SU-DHL-6 (cell line): Measurements from ENCODE around the gene CCDC63.

Source experiments
- H2AFZ ChIP-seq: fragments of 200-600 bp; sonication (generic); 2 replicates; pipeline ENCODE4 v1.6.1; 2014; ENCODE audit warnings: low read depth, mild to moderate bottlenecking, moderate library complexity, mixed read lengths, antibody characterized with exemption, low read length; ENCODE audit not compliant: severe bottlenecking
- H3F3A ChIP-seq: fragments of 200-600 bp; shearing (Covaris generic); 2 replicates; pipeline ENCODE4 v1.6.0; 2016; ENCODE audit warnings: antibody characterized with exemption, mild to moderate bottlenecking; ENCODE audit not compliant: insufficient read depth
- H3K27ac ChIP-seq: fragments of 200-600 bp; sonication (generic); 2 replicates; pipeline ENCODE4 v1.5.1; 2016; ENCODE audit warnings: low read depth, mild to moderate bottlenecking, low read length, moderate library complexity, mixed read lengths
- H3K27me3 ChIP-seq: fragments of 200-600 bp; sonication (generic), shearing (Covaris generic); 2 replicates; pipeline ENCODE4 v1.6.0; 2014; ENCODE audit warnings: mild to moderate bottlenecking, low read length
- H3K36me3 ChIP-seq: fragments of 200-600 bp; sonication (generic); 2 replicates; pipeline ENCODE4 v1.6.1; 2014; ENCODE audit warnings: mild to moderate bottlenecking, low read length, mixed read lengths
- H3K4me2 ChIP-seq: fragments of 300-600, 200-600 bp; shearing (Covaris generic), sonication (generic); 2 replicates; pipeline ENCODE4 v1.6.0; 2014; ENCODE audit warnings: low read length, low read depth, mild to moderate bottlenecking; ENCODE audit not compliant: poor library complexity, severe bottlenecking
- H3K4me3 ChIP-seq: fragments of 200-600 bp; sonication (generic); 2 replicates; pipeline ENCODE4 v1.5.1; 2014; ENCODE audit warnings: antibody characterized with exemption, low read length, mild to moderate bottlenecking, mixed read lengths; ENCODE audit not compliant: insufficient read depth, poor library complexity, severe bottlenecking
- H3K79me2 ChIP-seq: fragments of 200-600 bp; sonication (generic); 2 replicates; pipeline ENCODE4 v1.6.1; 2014; ENCODE audit warnings: mild to moderate bottlenecking, low read length, moderate library complexity; ENCODE audit not compliant: insufficient read depth
- H3K9ac ChIP-seq: fragments of 200-600 bp; sonication (generic); 2 replicates; pipeline ENCODE4 v1.7.0; 2014; ENCODE audit warnings: mild to moderate bottlenecking, low read length
- H3K9me2 ChIP-seq: fragments of 200-600 bp; sonication (generic); replicated peaks from 2 replicates; pipeline ENCODE4 v1.6.1; 2014; ENCODE audit warnings: low read length; ENCODE audit not compliant: insufficient read depth
- H3K9me3 ChIP-seq: fragments of 200-600 bp; sonication (generic); 2 replicates; pipeline ENCODE4 v1.6.1; 2014; ENCODE audit warnings: low read length, mixed read lengths; ENCODE audit not compliant: insufficient read depth
- H4K20me1 ChIP-seq: fragments of 200-600 bp; sonication (generic); 2 replicates; pipeline ENCODE4 v1.6.1; 2014; ENCODE audit warnings: low read depth, mild to moderate bottlenecking, antibody characterized with exemption, low read length, moderate library complexity, mixed read lengths
- CTCF ChIP-seq: fragments of 200-600 bp; sonication (generic); IDR thresholded peaks from one replicate; pipeline ENCODE4 v1.5.1; 2017; ENCODE audit warnings: antibody characterized with exemption, mild to moderate bottlenecking, low read length, moderate library complexity; ENCODE audit not compliant: insufficient read depth, poor library complexity, severe bottlenecking
- EZH2phosphoT487 ChIP-seq: fragments of 200-600 bp; sonication (generic), shearing (Covaris generic); conservative IDR thresholded peaks from 2 replicates; pipeline ENCODE4 v1.6.1; 2018; ENCODE audit warnings: mild to moderate bottlenecking, antibody characterized with exemption, low read length, moderate library complexity, mixed read lengths

CCDC63 gene

GRCh38 chr12:110874351-110874750 lies 27.6 kb downstream of the CCDC63 start:
- no peaks in the 10 kb centered on the region for H3K79me2 ChIP-seq
- H3K9me2 ChIP-seq = no peaks in the 10 kb centered on the region
- no peak overlapping the region for H2AFZ ChIP-seq
- no peaks in the 10 kb centered on the region for H3K36me3 ChIP-seq
- H3K4me2 ChIP-seq = no peak overlapping the region
- H4K20me1 ChIP-seq = no peaks in the 10 kb centered on the region
- no peak for TF ChIP-seq EZH2phosphoT487
- no peak for TF ChIP-seq CTCF
- no peaks in the 10 kb centered on the region for H3K9me3 ChIP-seq
- no peak overlapping the region for H3K4me3 ChIP-seq
- H3K27ac ChIP-seq = no peak overlapping the region
- no peaks in the 10 kb centered on the region for H3F3A ChIP-seq
- H3K9ac ChIP-seq = no peak overlapping the region
- H3K27me3 ChIP-seq = no peaks in the 10 kb centered on the region

- no peaks in the 10 kb centered on the region for H3K36me3 ChIP-seq
- no peaks in the 10 kb centered on the region for H3K79me2 ChIP-seq
- no peaks in the 10 kb centered on the region for H4K20me1 ChIP-seq
- no peak overlapping the region for H3K27ac ChIP-seq
- TF ChIP-seq CTCF (no peak), EZH2phosphoT487 (no peak)
- H3K9ac ChIP-seq = no peak overlapping the region
- H3K9me2 ChIP-seq = no peaks in the 10 kb centered on the region
- no peak overlapping the region for H3K4me2 ChIP-seq
- no peaks in the 10 kb centered on the region for H3F3A ChIP-seq
- no peaks in the 10 kb centered on the region; the same call in 1 of the 2 replicates for H3K27me3 ChIP-seq
- no peaks in the 10 kb centered on the region for H3K9me3 ChIP-seq
- no peak overlapping the region for H2AFZ ChIP-seq
- H3K4me3 ChIP-seq = no peak overlapping the region
These were observed 28.0 kb downstream of the CCDC63 start for GRCh38 chr12:110874781-110875180.

GRCh38 chr12:110880651-110881050 lies 33.9 kb downstream of the CCDC63 start:
- H2AFZ ChIP-seq = no peak overlapping the region

More at GRCh38 chr12:110880651-110881050, 33.9 kb downstream of the CCDC63 start:
- Histone ChIP-seq H3K4me2 (no peak overlapping the region), H3K9ac (no peak overlapping the region), H3K36me3 (no peaks in the 10 kb centered on the region), H3K27ac (no peak overlapping the region), H3K4me3 (no peak overlapping the region), H3K9me2 (no peaks in the 10 kb centered on the region), H3F3A (no peaks in the 10 kb centered on the region), H3K27me3 (no peaks in the 10 kb centered on the region; the same call in 1 of the 2 replicates), H4K20me1 (no peaks in the 10 kb centered on the region), H3K79me2 (no peaks in the 10 kb centered on the region), H3K9me3 (no peaks in the 10 kb centered on the region)
- TF ChIP-seq EZH2phosphoT487 (no peak), CTCF (no peak)
